GM12875 (cell line): ENCODE results near the gene ANAPC1.
"Not testable (repeated sequence)": the region's sequence is repeated elsewhere in the genome, so short reads cannot be mapped to it uniquely, and the experiment has no call there.

Experiments
- H3K4me3 ChIP-seq: one replicate; pipeline ENCODE4 v1.5.1; 2011; ENCODE audit warnings: low read depth, low read length, control low read depth
- TF ChIP-seq, protein P1 (sequence below): IDR thresholded peaks from 2 replicates; pipeline ENCODE4 v1.5.1; 2011; ENCODE audit warnings: low read depth, mild to moderate bottlenecking, control low read depth, inconsistent platforms, low read length, moderate library complexity, borderline replicate concordance; ENCODE audit not compliant: insufficient read depth

Gene ANAPC1

DNA sequence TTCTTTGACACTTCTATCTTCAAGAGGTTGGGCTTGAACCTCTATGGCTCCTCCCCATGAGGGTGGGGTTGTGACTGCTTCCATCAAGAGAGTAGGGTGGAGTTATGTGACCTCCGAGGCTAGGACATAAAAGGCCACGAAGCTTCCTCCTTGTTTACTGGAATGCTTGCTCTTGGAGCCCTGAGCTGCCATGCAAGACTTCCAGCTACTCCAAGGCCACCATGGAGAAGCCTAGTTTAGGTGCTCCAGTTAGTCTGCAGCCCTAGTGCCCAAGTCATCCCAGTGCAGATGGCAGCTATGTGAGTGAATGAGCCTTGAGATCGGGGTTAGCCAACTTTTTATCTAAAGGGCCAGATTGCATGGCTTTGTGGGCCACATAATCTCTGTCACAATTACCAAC, 12.0 kb upstream of the ANAPC1 start:
- no peak overlapping the region for H3K4me3 ChIP-seq
- TF ChIP-seq, protein P1, sequence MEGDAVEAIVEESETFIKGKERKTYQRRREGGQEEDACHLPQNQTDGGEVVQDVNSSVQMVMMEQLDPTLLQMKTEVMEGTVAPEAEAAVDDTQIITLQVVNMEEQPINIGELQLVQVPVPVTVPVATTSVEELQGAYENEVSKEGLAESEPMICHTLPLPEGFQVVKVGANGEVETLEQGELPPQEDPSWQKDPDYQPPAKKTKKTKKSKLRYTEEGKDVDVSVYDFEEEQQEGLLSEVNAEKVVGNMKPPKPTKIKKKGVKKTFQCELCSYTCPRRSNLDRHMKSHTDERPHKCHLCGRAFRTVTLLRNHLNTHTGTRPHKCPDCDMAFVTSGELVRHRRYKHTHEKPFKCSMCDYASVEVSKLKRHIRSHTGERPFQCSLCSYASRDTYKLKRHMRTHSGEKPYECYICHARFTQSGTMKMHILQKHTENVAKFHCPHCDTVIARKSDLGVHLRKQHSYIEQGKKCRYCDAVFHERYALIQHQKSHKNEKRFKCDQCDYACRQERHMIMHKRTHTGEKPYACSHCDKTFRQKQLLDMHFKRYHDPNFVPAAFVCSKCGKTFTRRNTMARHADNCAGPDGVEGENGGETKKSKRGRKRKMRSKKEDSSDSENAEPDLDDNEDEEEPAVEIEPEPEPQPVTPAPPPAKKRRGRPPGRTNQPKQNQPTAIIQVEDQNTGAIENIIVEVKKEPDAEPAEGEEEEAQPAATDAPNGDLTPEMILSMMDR: no peak

DNA sequence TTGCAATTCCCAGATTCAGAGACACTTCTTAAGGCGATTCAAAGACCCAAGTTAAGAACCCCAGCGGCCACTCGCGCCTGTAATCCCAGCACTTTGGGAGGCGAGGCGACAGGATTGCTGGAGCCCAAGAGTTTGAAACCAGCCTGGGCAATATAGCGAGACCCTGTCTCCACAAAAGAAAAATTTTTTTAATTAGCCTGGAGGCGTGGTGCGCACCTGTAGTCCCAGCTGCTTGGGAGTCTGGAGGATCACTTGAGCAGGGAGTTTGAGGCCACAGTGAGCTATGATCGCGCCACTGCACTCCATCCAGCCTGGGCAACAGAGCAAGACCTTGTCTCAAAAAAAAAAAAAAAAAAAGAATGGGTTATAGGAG, 585 bp upstream of the ANAPC1 start:
- TF ChIP-seq, protein P1: no peak

DNA sequence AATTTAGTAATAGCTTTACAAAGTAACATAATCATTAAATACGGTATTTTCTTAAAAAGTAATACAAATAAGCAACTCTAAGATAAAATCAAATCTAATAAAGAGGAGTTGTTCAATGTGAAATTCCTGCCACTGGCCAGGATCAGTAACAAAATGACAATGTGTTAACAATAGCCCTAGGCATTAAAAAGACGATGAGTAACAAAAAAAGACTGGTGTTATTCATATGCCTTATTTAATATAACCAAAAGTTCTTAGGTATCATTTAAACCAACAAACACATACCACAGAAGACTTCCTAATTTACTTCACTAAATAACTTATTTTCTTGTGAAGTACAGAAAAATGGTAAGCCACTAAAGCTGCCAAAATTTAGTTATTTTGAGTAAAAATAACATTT, 11.2 kb downstream of the ANAPC1 start:
- not testable (repeated sequence) for H3K4me3 ChIP-seq

More for the DNA sequence above, 585 bp upstream of the ANAPC1 start:
- peak overlapping the region; percentile 87 for H3K4me3 ChIP-seq

DNA sequence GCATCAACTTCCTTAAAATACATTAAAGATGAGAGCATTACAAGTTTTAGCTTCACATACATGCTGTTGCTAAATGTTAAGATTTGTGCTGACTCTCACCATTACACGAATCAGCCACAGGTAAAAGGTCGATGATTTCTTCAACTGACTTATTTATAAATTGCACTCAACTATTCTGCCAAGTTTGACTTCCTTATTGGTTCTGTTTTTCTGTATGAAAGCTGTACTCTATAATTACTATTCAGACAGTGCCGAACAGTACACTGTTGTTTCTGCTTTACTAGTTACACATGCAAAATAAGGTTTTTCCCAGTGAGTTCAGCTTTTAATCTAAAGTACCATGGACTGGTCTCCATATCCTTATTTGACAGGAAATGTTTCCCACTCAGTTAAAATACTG, 18.9 kb downstream of the ANAPC1 start:
- not testable (repeated sequence) for H3K4me3 ChIP-seq

DNA sequence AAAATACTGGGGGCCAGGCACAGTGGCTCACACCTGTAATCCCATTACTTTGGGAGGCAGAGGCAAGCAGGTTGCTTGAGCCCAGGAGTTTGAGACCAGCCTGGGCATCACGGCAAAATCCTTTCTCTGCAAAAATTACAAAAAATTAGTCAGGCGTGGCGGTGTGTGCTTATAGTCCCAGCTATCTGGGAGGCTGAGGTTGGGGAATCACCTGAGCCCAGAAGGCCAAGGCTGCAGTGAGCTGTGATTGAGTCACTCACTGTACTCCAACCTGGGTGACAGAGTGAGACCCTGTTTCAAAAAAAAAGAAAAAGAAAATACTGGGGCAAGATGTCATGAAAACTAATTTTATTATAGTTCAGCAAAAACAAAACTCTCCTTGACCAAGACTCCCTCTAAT, 24.0 kb downstream of the ANAPC1 start:
- not testable (repeated sequence) for H3K4me3 ChIP-seq

DNA sequence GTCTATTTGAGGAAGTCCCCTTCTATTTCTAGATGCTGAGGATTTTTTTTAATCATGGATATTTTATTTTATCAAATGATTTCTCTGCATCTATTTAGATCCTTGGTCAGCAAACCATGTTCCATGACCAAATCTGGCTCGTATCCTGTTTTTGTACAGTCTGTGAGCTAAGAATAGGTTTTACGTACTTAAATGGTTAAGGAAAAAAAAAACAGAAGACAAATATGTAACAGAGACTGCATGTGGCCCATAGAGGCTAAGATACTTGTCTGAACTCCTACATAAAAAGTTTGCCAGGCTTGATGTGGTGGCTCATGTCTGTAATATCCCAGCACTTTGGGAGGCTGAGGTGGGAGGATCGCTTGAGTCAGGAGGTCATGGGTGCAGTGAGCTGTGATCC, 31.4 kb downstream of the ANAPC1 start:
- H3K4me3 ChIP-seq: not testable (repeated sequence)

DNA sequence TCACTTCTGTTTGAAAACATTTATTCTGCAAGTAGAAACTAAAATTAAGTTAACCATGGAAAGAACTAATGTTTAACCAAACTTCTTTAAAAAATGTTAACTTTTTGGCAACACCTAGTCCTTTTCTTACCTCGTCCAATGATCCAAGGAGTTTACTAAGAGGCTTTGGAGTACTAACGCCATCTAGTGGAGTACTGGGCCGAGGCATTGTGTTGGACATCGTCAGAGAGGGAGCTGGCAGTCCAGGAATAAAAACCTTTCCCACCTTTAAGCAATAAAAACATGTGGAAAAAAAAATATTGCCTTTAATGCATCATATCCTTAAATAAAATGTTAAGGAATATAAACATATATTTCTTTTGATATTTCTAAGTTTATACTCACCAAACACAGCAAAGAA, 33.3 kb downstream of the ANAPC1 start:
- not testable (repeated sequence) for H3K4me3 ChIP-seq
- TF ChIP-seq, protein P1: peak; percentile 31; the same call in 1 of the 2 replicates

DNA sequence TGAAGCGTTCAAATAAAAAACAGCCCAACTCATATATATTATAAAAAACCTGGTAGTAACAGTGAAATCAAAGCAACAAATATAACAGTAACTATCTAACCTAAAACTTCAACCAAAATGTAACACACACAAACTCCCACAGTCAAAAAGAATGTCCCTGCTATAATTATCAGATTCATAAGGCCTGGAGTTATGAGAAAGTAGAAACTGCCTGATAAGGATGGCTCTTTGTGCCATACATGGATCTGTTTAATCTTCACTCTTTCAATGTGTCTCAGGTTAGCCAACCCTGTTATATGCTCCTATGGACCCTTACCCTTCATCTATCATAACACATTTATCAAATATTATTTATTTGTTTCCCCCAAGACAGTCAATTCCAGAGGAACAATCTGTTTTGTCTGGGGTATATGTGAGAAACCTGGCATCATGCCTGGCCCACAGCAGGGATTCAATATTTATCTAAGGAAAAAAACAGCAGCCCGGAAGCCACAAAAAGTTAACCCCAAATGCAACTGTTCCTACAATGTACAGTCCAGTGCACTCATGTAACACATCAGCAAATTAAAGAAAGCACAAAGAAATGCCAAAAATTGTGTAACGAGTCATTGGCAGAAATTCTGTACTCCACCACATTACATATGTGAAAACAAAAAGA, 44.2 kb downstream of the ANAPC1 start:
- H3K4me3 ChIP-seq: not testable (repeated sequence)

DNA sequence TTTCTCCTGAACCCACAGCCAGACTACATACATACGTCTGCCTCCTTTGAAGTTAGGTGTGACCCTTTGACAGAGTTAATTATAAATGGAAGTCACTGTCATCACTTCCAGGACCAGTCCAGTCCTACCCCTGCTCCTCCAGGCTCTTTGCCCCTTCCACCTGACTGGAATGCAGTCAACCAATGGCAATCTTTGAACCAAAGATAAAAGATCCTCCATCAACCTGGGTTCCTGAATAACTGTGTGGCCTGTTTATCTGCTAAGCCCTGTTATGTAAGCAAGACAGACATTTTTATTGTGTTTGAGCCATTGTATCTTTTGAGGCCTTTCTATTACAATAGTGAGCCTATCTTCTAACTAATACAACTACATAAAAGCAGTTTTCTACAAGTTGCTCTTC, 45.0 kb downstream of the ANAPC1 start:
- H3K4me3 ChIP-seq: not testable (repeated sequence)

DNA sequence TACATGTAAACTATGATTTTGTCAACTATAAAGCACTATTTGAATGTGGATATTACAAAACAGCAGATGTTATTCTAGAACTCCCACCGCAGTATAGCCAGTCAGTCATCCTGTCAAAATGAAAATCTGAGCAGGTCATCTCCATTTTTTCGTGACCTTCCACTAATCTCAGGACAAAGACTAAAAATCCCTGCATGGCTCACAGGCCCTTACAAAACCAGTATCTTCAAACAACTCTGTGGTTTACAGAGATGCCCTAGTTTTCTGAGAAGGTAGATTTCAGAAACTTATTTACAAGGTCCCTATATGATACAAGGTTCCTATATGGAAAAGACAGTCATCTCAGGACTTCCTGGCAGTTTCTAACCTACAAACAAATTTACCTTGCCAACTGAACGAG, 49.8 kb downstream of the ANAPC1 start:
- not testable (repeated sequence) for H3K4me3 ChIP-seq

DNA sequence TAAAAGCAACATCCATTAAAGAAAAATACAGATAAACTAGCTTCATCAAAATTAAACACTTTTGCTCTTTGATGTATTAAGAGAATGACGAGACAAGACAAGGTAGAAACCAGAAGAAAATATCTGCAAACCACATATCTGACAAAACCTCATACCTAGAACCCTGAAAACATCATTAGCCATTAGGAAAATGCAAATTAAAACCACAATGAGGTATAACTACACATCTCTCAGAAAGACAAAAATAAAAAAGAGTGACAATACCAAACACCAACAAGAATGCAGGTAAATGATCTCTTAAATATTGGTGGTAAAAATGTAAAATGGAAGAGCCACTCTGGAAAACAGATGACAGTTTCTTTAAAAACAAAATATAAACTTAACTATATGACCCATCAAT, 53.5 kb downstream of the ANAPC1 start:
- H3K4me3 ChIP-seq: not testable (repeated sequence)

DNA sequence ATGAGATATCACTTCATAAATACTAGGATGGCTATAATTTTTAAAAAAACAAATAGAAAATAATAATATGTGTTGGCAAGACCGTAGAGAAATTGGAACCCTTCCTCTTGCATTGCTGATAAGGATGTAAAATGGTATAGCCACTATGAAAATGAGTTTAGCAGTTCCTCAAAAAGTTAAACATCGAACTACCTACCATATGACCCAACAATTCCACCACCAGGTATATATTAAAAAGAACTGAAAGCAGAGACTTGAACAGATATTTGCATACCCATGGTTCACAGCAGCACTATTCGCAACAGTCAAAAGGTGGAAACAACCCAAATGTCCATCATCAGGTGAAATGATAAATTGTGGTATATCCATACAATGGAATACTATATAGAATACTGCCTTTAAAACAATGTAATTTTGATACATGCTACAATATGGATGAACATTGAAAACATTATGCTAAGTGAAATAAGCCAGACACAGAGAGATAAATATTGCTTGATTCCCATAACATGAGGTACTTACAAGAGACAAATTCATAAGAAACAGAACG, 55.7 kb downstream of the ANAPC1 start:
- not testable (repeated sequence) for H3K4me3 ChIP-seq

DNA sequence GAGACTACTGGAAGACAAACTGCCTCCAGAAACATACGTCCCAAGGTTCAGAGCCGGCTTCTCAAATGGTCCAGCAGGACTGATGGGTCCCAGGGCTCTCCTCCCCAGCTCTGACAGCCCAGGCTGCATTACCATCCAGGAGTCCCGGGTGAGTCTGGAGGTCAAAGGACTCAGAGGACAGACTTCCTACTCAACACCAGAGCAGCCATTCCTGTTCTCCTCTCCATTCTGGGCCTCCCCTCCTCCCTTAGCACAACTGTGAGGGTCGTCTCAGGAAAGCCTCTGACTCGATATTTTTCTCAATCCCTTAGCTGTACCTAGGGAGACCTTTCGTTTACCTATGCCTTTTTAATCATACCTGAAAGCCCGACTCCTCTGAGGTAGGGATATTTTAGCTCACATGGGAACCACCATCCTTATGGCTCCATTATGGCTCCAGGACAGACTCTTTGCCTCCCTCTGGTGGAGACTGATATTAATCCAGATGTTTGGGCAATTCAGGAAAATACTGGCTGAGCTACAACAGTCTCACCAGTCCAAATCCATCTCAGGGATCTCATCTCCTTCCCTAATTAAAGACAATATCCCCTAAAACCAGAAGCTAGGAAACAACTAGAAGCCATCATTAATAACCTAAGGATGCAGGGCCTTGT, 70.9 kb downstream of the ANAPC1 start:
- not testable (repeated sequence) for H3K4me3 ChIP-seq

DNA sequence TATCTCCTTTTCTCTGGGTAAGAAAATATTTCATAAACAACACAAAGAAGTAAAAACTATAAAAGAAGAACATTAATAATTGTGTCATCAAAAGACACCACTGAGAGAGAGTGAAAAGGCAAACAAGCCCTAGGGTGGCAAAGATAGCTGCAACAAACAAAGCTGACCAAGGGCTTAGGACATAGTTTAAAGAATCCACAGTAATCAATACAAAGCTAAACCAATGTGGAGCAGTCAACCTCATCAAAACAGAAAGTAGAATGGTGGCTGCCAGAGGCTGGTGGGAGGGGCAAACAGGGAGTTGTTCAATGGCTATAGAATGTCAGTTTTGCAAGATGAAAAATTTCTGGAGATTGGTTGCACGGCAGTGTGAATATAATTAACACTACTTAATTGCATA, 93.4 kb downstream of the ANAPC1 start:
- H3K4me3 ChIP-seq: not testable (repeated sequence)

DNA sequence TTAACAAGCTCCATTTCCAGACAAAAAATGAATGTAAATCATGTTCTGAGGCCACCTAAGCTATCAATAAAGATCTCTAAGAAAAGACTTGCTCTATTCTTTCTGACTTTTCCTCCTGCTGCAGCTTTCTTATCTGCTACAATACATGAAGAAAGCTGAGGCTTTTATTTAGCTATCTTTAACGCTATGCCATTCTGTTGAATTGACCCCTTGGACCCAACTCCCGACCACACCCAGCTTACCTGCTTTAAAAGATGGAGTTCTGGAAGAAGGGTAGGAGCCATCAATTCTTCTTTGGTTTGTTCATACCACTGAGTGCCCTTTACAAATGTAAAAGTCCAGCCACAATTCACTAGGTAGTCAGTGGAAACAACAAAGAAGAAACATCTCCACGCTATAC, 99.9 kb downstream of the ANAPC1 start:
- H3K4me3 ChIP-seq: not testable (repeated sequence)

DNA sequence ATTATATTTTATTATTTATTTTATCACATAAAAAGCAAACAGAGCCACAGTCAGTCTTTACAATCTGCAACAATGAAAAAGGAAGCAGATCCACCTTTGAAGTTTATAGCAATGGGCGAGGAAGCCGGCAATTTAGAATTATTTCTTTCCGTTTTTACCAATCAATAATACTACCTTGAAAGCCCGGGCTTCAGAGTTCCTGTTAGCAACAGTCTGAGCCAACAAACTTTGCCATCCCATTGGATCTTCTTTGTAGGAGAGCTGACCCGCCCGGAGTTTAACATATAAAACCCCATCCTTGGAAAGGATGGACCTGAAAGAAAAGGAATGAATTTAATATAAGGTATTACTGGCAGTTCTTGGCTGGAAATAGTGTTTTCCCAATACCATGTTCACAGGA, 101.8 kb downstream of the ANAPC1 start:
- H3K4me3 ChIP-seq: not testable (repeated sequence)

DNA sequence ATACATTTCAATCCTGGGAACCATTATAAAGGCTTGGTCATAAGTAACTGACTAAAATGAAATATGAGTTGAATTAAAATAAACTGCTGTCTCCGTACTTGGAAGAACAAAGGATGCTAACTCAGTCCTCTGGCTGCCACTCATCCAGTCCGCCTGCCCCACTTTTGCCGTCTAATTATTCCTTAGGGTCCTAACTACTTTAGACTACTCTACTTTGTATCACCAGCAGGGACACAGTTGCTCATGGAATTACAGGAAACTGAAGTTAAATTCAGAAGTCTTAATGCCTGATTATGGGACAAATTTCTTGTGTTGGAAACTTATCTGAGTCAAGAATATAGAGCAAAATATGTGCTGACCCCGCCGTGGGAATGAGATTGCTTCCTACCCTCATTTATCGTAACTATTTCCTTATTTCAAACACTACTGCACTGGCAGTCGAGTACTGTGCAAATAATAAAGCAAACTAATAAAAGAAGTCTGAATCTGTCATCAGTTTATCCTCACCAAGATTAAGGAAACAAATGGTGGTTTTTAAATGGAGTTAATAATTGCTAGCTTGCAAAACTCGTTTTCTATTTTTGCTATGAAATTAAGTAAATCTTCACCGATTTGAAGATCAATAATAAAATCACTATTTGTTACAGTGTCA, 102.4 kb downstream of the ANAPC1 start:
- not testable (repeated sequence) for H3K4me3 ChIP-seq
